Smooth muscle cell (in vitro differentiated cells): ENCODE results near the gene SPPL2B. TPM values are rescaled to one million over a fixed set of nuclear protein-coding genes. Genes with fewer than 3 reads are reported as not detected.

ENCODE experiments used
- DNase-seq: peaks from one replicate; lab custom pipeline; 2025; ENCODE audit not compliant: unreplicated experiment; lab: John Stamatoyannopoulos, UW
- H2AFZ ChIP-seq: fragments of 200-600 bp; sonication (generic); 2 replicates; pipeline ENCODE4 v1.6.0; 2016; ENCODE audit warnings: antibody characterized with exemption, low read depth, mild to moderate bottlenecking
- H3F3A ChIP-seq: fragments of 200-600 bp; sonication (generic); 2 replicates; pipeline ENCODE4 v1.6.0; 2017; ENCODE audit warnings: antibody characterized with exemption, low read depth
- H3K27ac ChIP-seq: fragments of 200-600 bp; sonication (generic); 2 replicates; pipeline ENCODE4 v1.5.1; 2016; ENCODE audit warnings: low read depth, mild to moderate bottlenecking
- H3K27me3 ChIP-seq: fragments of 200-600 bp; sonication (generic); 2 replicates; pipeline ENCODE4 v1.6.1; 2016; ENCODE audit warnings: low read depth, mild to moderate bottlenecking
- H3K36me3 ChIP-seq: fragments of 200-600 bp; sonication (generic); 2 replicates; pipeline ENCODE4 v1.5.1; 2016; ENCODE audit warnings: low read depth
- H3K4me1 ChIP-seq: fragments of 200-600 bp; sonication (generic); 2 replicates; pipeline ENCODE4 v1.5.1; 2016; ENCODE audit warnings: low read depth
- H3K4me2 ChIP-seq: fragments of 200-600 bp; sonication (generic); 2 replicates; pipeline ENCODE4 v1.6.0; 2016; ENCODE audit warnings: mild to moderate bottlenecking
- H3K4me3 ChIP-seq: fragments of 200-600 bp; sonication (generic); 2 replicates; pipeline ENCODE4 v1.5.1; 2016; ENCODE audit warnings: mild to moderate bottlenecking
- H3K79me2 ChIP-seq: fragments of 200-600 bp; sonication (generic); 2 replicates; pipeline ENCODE4 v1.6.0; 2016; ENCODE audit warnings: low read depth, mild to moderate bottlenecking
- H3K9ac ChIP-seq: fragments of 200-600 bp; sonication (generic); 2 replicates; pipeline ENCODE4 v1.6.0; 2016; ENCODE audit warnings: low read depth
- H3K9me3 ChIP-seq: fragments of 200-600 bp; sonication (generic); replicated peaks from 2 replicates; pipeline ENCODE4 v1.5.1; 2016; ENCODE audit warnings: low read depth
- H4K20me1 ChIP-seq: fragments of 200-600 bp; sonication (generic); 2 replicates; pipeline ENCODE4 v1.6.0; 2016; ENCODE audit warnings: low read depth
- CTCF ChIP-seq: fragments of 200-600 bp; sonication (generic); IDR thresholded peaks from 2 replicates; pipeline ENCODE4 v1.5.1; 2017; ENCODE audit warnings: borderline replicate concordance, mild to moderate bottlenecking, antibody characterized with exemption; ENCODE audit not compliant: insufficient read depth, poor library complexity, severe bottlenecking
- WGBS: methylation state at CpG from one replicate; pipeline ENCODE4 v1.1.7; 2016; ENCODE audit warnings: low lambda C conversion rate; 5-methylcytosine and 5-hydroxymethylcytosine counted together
- polyA plus RNA-seq: library from polyadenylated mRNA; unstranded; fragments of >200 nt; fragmentation: Nextera tagmentation; extraction: Ambion mirVana; gene quantifications from 2 replicates; pipeline ENCODE4 v1.2.1, GENCODE V29; 2016
- total RNA-seq: library from RNA; depleted of rRNA; stranded (reverse); fragments of >200 nt; gene quantifications from 2 replicates; pipeline ENCODE4 v1.2.3, GENCODE V29; 2014

SPPL2B gene
- total and polyA plus RNA-seq, 2 experiments from 2014 or later: 53.6 to 54.7 TPM

DNA sequence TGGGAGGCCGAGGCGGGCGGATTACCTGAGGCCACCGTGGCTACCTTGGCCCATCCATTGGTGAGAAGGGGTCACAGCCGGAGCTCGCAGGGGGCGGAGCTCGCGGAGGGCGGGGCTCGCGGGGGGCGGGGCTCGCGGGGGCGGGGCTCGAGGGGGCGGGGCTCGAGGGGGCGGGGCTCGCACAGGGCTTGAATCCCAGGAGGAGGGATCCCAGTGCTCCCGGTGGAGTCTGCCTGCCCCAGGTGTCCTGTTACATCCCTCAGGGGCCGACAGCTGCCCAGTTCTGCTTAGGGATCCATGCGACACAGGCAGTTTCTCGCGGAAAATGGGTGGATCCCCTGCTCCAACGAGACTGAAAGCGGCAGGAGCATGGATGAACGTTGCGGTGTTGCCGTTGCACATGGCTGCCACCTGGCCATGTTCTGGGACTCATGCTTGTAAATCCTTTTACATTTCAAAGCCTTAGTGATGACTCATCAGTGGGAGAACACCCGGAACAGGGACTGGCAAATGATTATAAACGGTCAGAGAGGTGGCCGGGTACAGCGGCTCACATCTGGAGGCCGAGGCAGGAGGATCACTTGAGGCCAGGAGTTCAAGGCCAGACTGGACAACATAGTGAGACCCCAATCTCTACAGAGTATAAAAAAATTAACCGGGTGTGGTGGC is 56.7 kb downstream of the SPPL2B start:
- peak overlapping the region; percentile 59 for H3K4me2 ChIP-seq
- no peaks in the 10 kb centered on the region for H3K36me3 ChIP-seq
- no peak overlapping the region for H3K9ac ChIP-seq
- TF ChIP-seq CTCF: no peak
- peak overlapping the region; percentile 21 for H3K4me3 ChIP-seq
- peak; percentile 3 for DNase-seq
- H2AFZ ChIP-seq: no peak overlapping the region
- no peaks in the 10 kb centered on the region for H3F3A ChIP-seq
- H3K9me3 ChIP-seq: peaks cover 5% of the 10 kb centered on the region
- WGBS: 27% methylated on average over 21 of the region's 37 CpGs
- H3K79me2 ChIP-seq: no peaks in the 10 kb centered on the region
- H3K27ac ChIP-seq: no peak overlapping the region
- no peaks in the 10 kb centered on the region for H3K4me1 ChIP-seq
- H3K27me3 ChIP-seq: no peaks in the 10 kb centered on the region
- H4K20me1 ChIP-seq: no peaks in the 10 kb centered on the region

DNA sequence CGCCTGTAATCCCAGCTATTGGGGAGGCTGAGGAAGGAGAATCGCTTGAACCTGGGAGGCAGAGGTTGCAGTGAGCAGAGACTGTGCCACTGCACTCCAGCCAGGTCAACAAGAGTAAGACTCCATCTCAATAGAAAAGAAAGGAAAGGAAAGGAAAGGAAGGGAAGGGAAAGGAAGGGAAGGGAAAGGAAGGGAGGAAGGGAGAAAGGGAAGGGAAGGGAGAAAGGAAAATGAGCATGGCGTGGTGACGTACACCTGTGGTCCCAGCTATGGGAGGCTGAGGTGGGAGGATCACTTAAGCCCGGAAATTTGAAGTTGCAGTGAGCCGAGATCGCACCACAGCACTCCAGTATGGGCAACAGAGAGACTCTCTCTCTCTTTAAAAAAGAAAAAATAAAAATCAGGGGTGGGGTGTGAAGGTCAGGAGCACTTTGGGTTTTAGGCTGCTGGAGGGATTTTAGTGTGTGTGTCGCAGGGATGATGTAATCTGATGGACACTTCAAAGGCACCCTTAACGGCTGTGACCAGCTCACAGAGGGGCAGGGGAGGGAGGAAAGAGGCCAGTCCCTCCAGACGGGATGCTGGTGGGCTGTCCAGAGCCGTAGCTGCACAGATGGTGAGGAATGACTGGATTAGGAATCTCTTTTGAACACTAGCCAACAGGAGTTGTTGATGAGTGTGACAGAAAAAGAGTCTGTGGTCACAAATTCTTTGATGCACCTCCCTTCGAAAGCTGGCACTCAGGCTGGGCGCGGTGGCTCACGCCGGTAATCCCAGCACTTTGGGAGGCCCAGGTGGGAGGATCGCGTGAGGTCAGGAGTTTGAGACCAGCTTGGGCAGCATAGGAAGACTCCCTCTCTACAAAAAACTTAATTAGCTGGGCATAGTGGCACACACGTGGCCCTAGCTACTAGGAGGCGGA is 59.1 kb downstream of the SPPL2B start:
- H3K9ac ChIP-seq: no peak overlapping the region
- H3K79me2 ChIP-seq: no peaks in the 10 kb centered on the region
- no peaks in the 10 kb centered on the region for H3K4me1 ChIP-seq
- H3K27ac ChIP-seq: no peak overlapping the region
- H2AFZ ChIP-seq: no peak overlapping the region
- H3K27me3 ChIP-seq: no peaks in the 10 kb centered on the region
- no peak overlapping the region for H3K4me2 ChIP-seq
- no peaks in the 10 kb centered on the region for H3F3A ChIP-seq
- H3K4me3 ChIP-seq: no peak overlapping the region
- no peaks in the 10 kb centered on the region for H3K36me3 ChIP-seq
- H3K9me3 ChIP-seq: no peaks in the 10 kb centered on the region
- TF ChIP-seq CTCF: no peak
- no peak for DNase-seq
- H4K20me1 ChIP-seq: no peaks in the 10 kb centered on the region
- WGBS: 76% methylated on average over 20 of the region's 20 CpGs

DNA sequence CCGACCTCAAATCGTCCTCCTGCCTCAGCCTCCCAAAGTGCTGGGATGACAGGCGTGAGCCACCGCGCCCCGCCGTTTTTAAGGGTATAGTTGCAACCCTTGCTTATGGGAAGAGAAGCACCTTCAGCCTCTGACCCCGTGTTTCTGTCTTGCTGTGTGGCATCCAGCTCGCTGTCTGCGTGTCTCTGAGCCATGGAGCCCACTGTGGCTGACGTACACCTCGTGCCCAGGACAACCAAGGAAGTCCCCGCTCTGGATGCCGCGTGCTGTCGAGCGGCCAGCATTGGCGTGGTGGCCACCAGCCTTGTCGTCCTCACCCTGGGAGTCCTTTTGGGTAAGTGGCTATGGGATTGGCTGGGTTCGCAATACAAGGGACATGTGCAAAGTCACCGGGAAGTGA is 61.1 kb downstream of the SPPL2B start:
- no peaks in the 10 kb centered on the region for H3K27me3 ChIP-seq
- no peaks in the 10 kb centered on the region for H3K9me3 ChIP-seq
- H3K36me3 ChIP-seq: no peaks in the 10 kb centered on the region
- no peak overlapping the region for H2AFZ ChIP-seq
- TF ChIP-seq CTCF: no peak
- 86% methylated on average over 21 of the region's 21 CpGs for WGBS
- DNase-seq: no peak
- no peaks in the 10 kb centered on the region for H3K4me1 ChIP-seq
- H3K27ac ChIP-seq: no peak overlapping the region
- no peaks in the 10 kb centered on the region for H4K20me1 ChIP-seq
- no peaks in the 10 kb centered on the region for H3K79me2 ChIP-seq
- H3K9ac ChIP-seq: no peak overlapping the region
- H3F3A ChIP-seq: no peaks in the 10 kb centered on the region
- H3K4me3 ChIP-seq: no peak overlapping the region
- no peak overlapping the region for H3K4me2 ChIP-seq
